HEK293 (cell line): ENCODE measurements around the gene NAT14.

ENCODE experiments used
- GFI1B ChIP-seq: fragments of 450-650 bp; formaldehyde crosslinking; IDR thresholded peaks from 2 replicates; pipeline ENCODE4 v1.5.1; 2016; ENCODE audit warnings: missing biosample characterization, missing genetic modification characterization
- GLI2 ChIP-seq: fragments of 450-650 bp; formaldehyde crosslinking; IDR thresholded peaks from 2 replicates; pipeline ENCODE4; 2017; ENCODE audit warnings: missing biosample characterization, missing genetic modification characterization, low read depth, borderline replicate concordance
- KLF1 ChIP-seq: fragments of 450-650 bp; formaldehyde crosslinking; IDR thresholded peaks from 2 replicates; pipeline ENCODE4 v1.5.1; 2016; ENCODE audit warnings: missing biosample characterization, missing genetic modification characterization
- KLF8 ChIP-seq: fragments of 450-650 bp; formaldehyde crosslinking; IDR thresholded peaks from 2 replicates; pipeline ENCODE4 v1.5.1; 2016; ENCODE audit warnings: missing biosample characterization, missing genetic modification characterization
- OVOL3 ChIP-seq: fragments of 450-650 bp; formaldehyde crosslinking; IDR thresholded peaks from 2 replicates; pipeline ENCODE4 v1.5.1; 2016; ENCODE audit warnings: missing biosample characterization, missing genetic modification characterization
- RBAK ChIP-seq: fragments of 450-650 bp; formaldehyde crosslinking; IDR thresholded peaks from 2 replicates; pipeline ENCODE4 v1.5.1; 2016; ENCODE audit warnings: missing biosample characterization, missing genetic modification characterization
- ZFHX2 ChIP-seq: fragments of 450-650 bp; formaldehyde crosslinking; conservative IDR thresholded peaks from 2 replicates; pipeline ENCODE4 v1.5.1; 2016; ENCODE audit warnings: missing biosample characterization, missing genetic modification characterization
- ZNF114 ChIP-seq: fragments of 450-650 bp; formaldehyde crosslinking; IDR thresholded peaks from 2 replicates; pipeline ENCODE4 v1.5.0; 2017; ENCODE audit warnings: missing biosample characterization, missing genetic modification characterization
- ZNF221 ChIP-seq: fragments of 450-650 bp; formaldehyde crosslinking; IDR thresholded peaks from 2 replicates; pipeline ENCODE4 v1.5.1; 2017; ENCODE audit warnings: missing biosample characterization, missing genetic modification characterization, borderline replicate concordance
- ZNF433 ChIP-seq: fragments of 450-650 bp; formaldehyde crosslinking; IDR thresholded peaks from 2 replicates; pipeline ENCODE4 v1.5.1; 2016; ENCODE audit warnings: missing biosample characterization, missing genetic modification characterization, low read depth
- ZNF544 ChIP-seq: fragments of 450-650 bp; formaldehyde crosslinking; IDR thresholded peaks from 2 replicates; pipeline ENCODE4 v1.5.0; 2017; ENCODE audit warnings: missing biosample characterization, missing genetic modification characterization
- ZNF555 ChIP-seq: fragments of 450-650 bp; formaldehyde crosslinking; conservative IDR thresholded peaks from 2 replicates; pipeline ENCODE4 v1.5.1; 2017; ENCODE audit warnings: missing biosample characterization, mild to moderate bottlenecking, missing genetic modification characterization, inconsistent platforms
- ZNF560 ChIP-seq: fragments of 450-650 bp; formaldehyde crosslinking; IDR thresholded peaks from 2 replicates; pipeline ENCODE4 v1.5.1; 2017; ENCODE audit warnings: missing biosample characterization, missing genetic modification characterization, borderline replicate concordance
- ZNF621 ChIP-seq: fragments of 450-650 bp; formaldehyde crosslinking; IDR thresholded peaks from 2 replicates; pipeline ENCODE4 v1.5.1; 2017; ENCODE audit warnings: missing biosample characterization, missing genetic modification characterization
- TF ChIP-seq, protein P1 (sequence below): fragments of 450-650 bp; formaldehyde crosslinking; IDR thresholded peaks from 2 replicates; pipeline ENCODE4 v1.5.1; 2016; ENCODE audit warnings: missing biosample characterization, missing genetic modification characterization
- TF ChIP-seq, protein P2 (sequence below): fragments of 450-650 bp; formaldehyde crosslinking; IDR thresholded peaks from 2 replicates; pipeline ENCODE4 v1.5.1; 2017; ENCODE audit warnings: missing biosample characterization, missing genetic modification characterization
- TF ChIP-seq, protein P3 (sequence below): fragments of 450-650 bp; formaldehyde crosslinking; IDR thresholded peaks from 2 replicates; pipeline ENCODE4 v1.5.1; 2017; ENCODE audit warnings: missing biosample characterization, missing genetic modification characterization
- TF ChIP-seq, protein P4 (sequence below): fragments of 450-650 bp; formaldehyde crosslinking; IDR thresholded peaks from 2 replicates; pipeline ENCODE4 v1.5.0; 2017; ENCODE audit warnings: missing biosample characterization, missing genetic modification characterization, borderline replicate concordance

The NAT14 gene

DNA sequence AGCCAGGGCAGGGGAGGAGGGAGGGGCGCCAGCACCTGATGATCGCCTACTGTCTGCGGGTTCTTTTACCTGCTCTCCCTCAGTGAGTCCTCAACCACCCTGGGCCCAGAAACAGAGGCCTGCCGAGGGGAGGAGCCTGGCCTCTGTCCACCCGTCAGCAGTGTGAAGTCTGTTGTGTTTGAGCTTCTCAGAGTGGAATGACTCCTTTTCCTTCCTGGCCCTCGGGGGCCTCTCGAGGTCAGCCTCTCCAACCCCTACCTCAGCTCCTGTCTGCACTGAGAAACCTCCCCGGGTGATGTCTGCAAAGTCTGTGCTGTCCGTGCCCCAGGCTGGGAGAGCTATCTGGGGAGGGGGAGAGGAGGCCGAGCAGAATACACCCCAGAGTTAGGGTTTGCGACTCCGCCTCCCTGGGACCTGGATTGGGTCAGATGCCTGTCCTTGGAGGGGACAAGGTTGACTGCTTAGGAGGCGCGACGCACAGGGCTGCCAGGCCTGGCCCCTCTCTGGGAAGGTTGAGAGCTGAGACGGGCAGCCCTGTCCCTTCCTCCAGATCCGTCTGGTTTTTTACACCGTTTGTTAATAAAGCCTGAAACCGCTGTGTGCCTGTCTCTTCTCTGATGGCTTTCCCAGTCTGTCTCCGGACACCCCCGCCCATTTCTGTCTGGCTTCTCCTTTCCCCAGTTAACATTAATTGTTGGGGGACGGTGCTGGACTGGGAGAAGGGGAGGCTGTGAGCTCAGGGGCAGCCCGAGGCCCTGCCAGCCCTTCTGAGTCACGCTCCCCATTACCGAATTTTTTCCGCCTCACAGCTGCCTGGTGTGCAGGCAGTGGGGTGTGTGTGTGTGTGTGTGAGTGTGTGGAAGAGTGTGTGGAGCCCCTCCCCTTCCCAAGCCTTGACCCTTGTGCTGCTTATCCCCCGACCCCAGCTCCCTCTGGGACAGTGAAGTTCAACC lies 2.3 kb downstream of the NAT14 start (continued):
- TF ChIP-seq, protein P1, sequence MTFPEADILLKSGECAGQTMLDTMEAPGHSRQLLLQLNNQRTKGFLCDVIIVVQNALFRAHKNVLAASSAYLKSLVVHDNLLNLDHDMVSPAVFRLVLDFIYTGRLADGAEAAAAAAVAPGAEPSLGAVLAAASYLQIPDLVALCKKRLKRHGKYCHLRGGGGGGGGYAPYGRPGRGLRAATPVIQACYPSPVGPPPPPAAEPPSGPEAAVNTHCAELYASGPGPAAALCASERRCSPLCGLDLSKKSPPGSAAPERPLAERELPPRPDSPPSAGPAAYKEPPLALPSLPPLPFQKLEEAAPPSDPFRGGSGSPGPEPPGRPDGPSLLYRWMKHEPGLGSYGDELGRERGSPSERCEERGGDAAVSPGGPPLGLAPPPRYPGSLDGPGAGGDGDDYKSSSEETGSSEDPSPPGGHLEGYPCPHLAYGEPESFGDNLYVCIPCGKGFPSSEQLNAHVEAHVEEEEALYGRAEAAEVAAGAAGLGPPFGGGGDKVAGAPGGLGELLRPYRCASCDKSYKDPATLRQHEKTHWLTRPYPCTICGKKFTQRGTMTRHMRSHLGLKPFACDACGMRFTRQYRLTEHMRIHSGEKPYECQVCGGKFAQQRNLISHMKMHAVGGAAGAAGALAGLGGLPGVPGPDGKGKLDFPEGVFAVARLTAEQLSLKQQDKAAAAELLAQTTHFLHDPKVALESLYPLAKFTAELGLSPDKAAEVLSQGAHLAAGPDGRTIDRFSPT (tag by site-specific recombination) = peak; percentile 92
- TF ChIP-seq ZFHX2 (tag by site-specific recombination) (peak; percentile 67), ZNF221 (tag by site-specific recombination) (no peak), ZNF544 (tag by site-specific recombination) (no peak), GFI1B (tag by site-specific recombination) (no peak), ZNF621 (no peak), KLF1 (tag by site-specific recombination) (no peak; the same call in 1 of the 2 replicates), RBAK (no peak), ZNF555 (tag by site-specific recombination) (no peak), ZNF560 (tag by site-specific recombination) (no peak), KLF8 (tag by site-specific recombination) (peak; percentile 54; the same call in 1 of the 2 replicates), ZNF114 (no peak), ZNF433 (tag by site-specific recombination) (no peak), OVOL3 (tag by site-specific recombination) (no peak), GLI2 (no peak)
- TF ChIP-seq, protein P2, sequence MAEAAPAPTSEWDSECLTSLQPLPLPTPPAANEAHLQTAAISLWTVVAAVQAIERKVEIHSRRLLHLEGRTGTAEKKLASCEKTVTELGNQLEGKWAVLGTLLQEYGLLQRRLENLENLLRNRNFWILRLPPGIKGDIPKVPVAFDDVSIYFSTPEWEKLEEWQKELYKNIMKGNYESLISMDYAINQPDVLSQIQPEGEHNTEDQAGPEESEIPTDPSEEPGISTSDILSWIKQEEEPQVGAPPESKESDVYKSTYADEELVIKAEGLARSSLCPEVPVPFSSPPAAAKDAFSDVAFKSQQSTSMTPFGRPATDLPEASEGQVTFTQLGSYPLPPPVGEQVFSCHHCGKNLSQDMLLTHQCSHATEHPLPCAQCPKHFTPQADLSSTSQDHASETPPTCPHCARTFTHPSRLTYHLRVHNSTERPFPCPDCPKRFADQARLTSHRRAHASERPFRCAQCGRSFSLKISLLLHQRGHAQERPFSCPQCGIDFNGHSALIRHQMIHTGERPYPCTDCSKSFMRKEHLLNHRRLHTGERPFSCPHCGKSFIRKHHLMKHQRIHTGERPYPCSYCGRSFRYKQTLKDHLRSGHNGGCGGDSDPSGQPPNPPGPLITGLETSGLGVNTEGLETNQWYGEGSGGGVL = peak; percentile 91
- TF ChIP-seq, protein P3, sequence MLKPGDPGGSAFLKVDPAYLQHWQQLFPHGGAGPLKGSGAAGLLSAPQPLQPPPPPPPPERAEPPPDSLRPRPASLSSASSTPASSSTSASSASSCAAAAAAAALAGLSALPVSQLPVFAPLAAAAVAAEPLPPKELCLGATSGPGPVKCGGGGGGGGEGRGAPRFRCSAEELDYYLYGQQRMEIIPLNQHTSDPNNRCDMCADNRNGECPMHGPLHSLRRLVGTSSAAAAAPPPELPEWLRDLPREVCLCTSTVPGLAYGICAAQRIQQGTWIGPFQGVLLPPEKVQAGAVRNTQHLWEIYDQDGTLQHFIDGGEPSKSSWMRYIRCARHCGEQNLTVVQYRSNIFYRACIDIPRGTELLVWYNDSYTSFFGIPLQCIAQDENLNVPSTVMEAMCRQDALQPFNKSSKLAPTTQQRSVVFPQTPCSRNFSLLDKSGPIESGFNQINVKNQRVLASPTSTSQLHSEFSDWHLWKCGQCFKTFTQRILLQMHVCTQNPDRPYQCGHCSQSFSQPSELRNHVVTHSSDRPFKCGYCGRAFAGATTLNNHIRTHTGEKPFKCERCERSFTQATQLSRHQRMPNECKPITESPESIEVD (tag by site-specific recombination) = no peak
- TF ChIP-seq, protein P4, sequence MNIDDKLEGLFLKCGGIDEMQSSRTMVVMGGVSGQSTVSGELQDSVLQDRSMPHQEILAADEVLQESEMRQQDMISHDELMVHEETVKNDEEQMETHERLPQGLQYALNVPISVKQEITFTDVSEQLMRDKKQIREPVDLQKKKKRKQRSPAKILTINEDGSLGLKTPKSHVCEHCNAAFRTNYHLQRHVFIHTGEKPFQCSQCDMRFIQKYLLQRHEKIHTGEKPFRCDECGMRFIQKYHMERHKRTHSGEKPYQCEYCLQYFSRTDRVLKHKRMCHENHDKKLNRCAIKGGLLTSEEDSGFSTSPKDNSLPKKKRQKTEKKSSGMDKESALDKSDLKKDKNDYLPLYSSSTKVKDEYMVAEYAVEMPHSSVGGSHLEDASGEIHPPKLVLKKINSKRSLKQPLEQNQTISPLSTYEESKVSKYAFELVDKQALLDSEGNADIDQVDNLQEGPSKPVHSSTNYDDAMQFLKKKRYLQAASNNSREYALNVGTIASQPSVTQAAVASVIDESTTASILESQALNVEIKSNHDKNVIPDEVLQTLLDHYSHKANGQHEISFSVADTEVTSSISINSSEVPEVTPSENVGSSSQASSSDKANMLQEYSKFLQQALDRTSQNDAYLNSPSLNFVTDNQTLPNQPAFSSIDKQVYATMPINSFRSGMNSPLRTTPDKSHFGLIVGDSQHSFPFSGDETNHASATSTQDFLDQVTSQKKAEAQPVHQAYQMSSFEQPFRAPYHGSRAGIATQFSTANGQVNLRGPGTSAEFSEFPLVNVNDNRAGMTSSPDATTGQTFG (tag by site-specific recombination) = no peak
